Mammary epithelial cell (primary cell): ENCODE data around the gene RAD51B.

Experiments
- EZH2 ChIP-seq: IDR thresholded peaks from 2 replicates; pipeline ENCODE4 v1.6.1; 2012; ENCODE audit warnings: low read length, inconsistent platforms, borderline replicate concordance
- TF ChIP-seq, protein P1 (sequence below), 2 donors: IDR thresholded peaks in 1 of 2; conservative IDR thresholded peaks in 1 of 2; 2 replicates each; pipeline ENCODE4 v1.5.1; 2011 to 2012; ENCODE audit warnings: inconsistent platforms in 2 of 2, low read length in 2 of 2, mild to moderate bottlenecking in 2 of 2, control low read depth in 1 of 2, low read depth in 1 of 2; ENCODE audit not compliant: insufficient read depth in 1 of 2; ENCODE audit errors: extremely low read depth in 1 of 2

GRCh38 chr14:68346556-68347343, 527.2 kb downstream of the RAD51B start:
- TF ChIP-seq, protein P1, sequence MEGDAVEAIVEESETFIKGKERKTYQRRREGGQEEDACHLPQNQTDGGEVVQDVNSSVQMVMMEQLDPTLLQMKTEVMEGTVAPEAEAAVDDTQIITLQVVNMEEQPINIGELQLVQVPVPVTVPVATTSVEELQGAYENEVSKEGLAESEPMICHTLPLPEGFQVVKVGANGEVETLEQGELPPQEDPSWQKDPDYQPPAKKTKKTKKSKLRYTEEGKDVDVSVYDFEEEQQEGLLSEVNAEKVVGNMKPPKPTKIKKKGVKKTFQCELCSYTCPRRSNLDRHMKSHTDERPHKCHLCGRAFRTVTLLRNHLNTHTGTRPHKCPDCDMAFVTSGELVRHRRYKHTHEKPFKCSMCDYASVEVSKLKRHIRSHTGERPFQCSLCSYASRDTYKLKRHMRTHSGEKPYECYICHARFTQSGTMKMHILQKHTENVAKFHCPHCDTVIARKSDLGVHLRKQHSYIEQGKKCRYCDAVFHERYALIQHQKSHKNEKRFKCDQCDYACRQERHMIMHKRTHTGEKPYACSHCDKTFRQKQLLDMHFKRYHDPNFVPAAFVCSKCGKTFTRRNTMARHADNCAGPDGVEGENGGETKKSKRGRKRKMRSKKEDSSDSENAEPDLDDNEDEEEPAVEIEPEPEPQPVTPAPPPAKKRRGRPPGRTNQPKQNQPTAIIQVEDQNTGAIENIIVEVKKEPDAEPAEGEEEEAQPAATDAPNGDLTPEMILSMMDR (conservative IDR thresholded peaks at IDR 0.05 in 1 of 2, IDR thresholded peaks at IDR 0.05 in 1 of 2; ENCODE audit: extremely low read depth in 1 of 2, insufficient read depth in 1 of 2, low read depth in 1 of 2, low read length in 2 of 2), result no peak
- no peak for TF ChIP-seq EZH2
